T-helper 9 cell (primary cell): ENCODE measurements around the gene GET4.
"Not testable (repeated sequence)": the region's sequence is repeated elsewhere in the genome, so short reads cannot be mapped to it uniquely, and the experiment has no call there.

Experiments
- DNase-seq: peaks from one replicate; pipeline ENCODE4 v3.0.0-alpha.2; 2020

The GET4 gene

GRCh38 chr7:871900-872537 is 4.3 kb upstream of the GET4 start:
- DNase-seq = no peak

- not testable (repeated sequence) for DNase-seq
These were observed 3.7 kb upstream of the GET4 start for GRCh38 chr7:872685-873084.

- DNase-seq = peak; percentile 48
These were observed 2.9 kb upstream of the GET4 start for GRCh38 chr7:873367-874002.

GRCh38 chr7:874031-874749 is 2.2 kb upstream of the GET4 start:
- no peak for DNase-seq

GRCh38 chr7:875051-875450 is 1.3 kb upstream of the GET4 start:
- DNase-seq = no peak

- no peak for DNase-seq
These were observed 778 bp upstream of the GET4 start for GRCh38 chr7:875476-876076.

GRCh38 chr7:876972-877311 is 588 bp downstream of the GET4 start:
- no peak for DNase-seq

- DNase-seq = no peak
These were observed 1.2 kb downstream of the GET4 start for GRCh38 chr7:877312-878232.

GRCh38 chr7:879093-879492 is 2.7 kb downstream of the GET4 start:
- DNase-seq = no peak

- DNase-seq = no peak
These were observed 3.4 kb downstream of the GET4 start for GRCh38 chr7:879706-880105.

GRCh38 chr7:880450-880849 is 4.1 kb downstream of the GET4 start:
- no peak for DNase-seq

- no peak for DNase-seq
These were observed 5.3 kb downstream of the GET4 start for GRCh38 chr7:881441-882234.

GRCh38 chr7:882336-883035 is 6.1 kb downstream of the GET4 start:
- no peak for DNase-seq

GRCh38 chr7:883055-884021 is 7.0 kb downstream of the GET4 start:
- no peak for DNase-seq

- DNase-seq = no peak
These were observed 8.0 kb downstream of the GET4 start for GRCh38 chr7:884191-885003.

- DNase-seq = no peak
These were observed 9.0 kb downstream of the GET4 start for GRCh38 chr7:885261-885892.

- no peak for DNase-seq
These were observed 9.7 kb downstream of the GET4 start for GRCh38 chr7:885893-886625.
